ENCODE data around the gene SLMAP. TPM values are rescaled to one million over a fixed set of nuclear protein-coding genes. Genes with fewer than 3 reads are reported as not detected.

The SLMAP gene
- total RNA-seq, 1 experiment from 2014 or later, result 79.5 TPM

DNA sequence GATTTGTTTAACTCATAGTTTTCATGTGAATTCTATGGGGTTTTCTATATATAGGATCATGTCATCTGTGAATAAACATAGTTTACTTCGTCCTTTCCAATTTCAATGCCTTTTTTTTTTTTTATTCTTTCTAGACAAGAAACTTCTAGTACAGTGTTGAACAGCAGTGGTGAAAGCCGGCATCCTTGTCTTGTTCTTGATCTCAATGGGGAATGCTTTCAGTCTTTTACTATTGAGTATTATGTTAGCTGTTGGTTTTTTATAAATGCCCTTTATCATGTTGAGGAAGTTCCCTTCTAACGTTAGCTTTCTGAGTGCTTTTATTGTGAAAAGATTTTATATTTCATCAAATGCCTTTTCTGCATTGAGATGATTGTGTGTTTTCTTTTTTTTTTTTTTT lies 69.0 kb downstream of the SLMAP start:
- TF ChIP-seq, protein P1, sequence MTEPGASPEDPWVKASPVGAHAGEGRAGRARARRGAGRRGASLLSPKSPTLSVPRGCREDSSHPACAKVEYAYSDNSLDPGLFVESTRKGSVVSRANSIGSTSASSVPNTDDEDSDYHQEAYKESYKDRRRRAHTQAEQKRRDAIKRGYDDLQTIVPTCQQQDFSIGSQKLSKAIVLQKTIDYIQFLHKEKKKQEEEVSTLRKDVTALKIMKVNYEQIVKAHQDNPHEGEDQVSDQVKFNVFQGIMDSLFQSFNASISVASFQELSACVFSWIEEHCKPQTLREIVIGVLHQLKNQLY (CRISPR knock-in tag; IDR thresholded peaks at IDR 0.05), result no peak
- TF ChIP-seq RELA (CRISPR knock-in tag; IDR thresholded peaks at IDR 0.05; ENCODE audit: borderline replicate concordance), result no peak
- TF ChIP-seq NR3C1 (CRISPR knock-in tag; conservative IDR thresholded peaks at IDR 0.05; ENCODE audit: low read depth), result no peak
- TF ChIP-seq ZNF317 (CRISPR knock-in tag; IDR thresholded peaks at IDR 0.05; ENCODE audit: borderline replicate concordance, low read depth), result no peak
- no peak for TF ChIP-seq NFATC4 (CRISPR knock-in tag; IDR thresholded peaks at IDR 0.05)
- no peak for TF ChIP-seq ZNF232 (CRISPR knock-in tag; IDR thresholded peaks at IDR 0.05)
- TF ChIP-seq, protein P2, sequence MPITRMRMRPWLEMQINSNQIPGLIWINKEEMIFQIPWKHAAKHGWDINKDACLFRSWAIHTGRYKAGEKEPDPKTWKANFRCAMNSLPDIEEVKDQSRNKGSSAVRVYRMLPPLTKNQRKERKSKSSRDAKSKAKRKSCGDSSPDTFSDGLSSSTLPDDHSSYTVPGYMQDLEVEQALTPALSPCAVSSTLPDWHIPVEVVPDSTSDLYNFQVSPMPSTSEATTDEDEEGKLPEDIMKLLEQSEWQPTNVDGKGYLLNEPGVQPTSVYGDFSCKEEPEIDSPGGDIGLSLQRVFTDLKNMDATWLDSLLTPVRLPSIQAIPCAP (CRISPR knock-in tag; IDR thresholded peaks at IDR 0.05), result no peak
- TF ChIP-seq HMGA2 (CRISPR knock-in tag; IDR thresholded peaks at IDR 0.05), result no peak
- TF ChIP-seq RORB (CRISPR knock-in tag; IDR thresholded peaks at IDR 0.05), result no peak
- TF ChIP-seq MXD4 (CRISPR knock-in tag; IDR thresholded peaks at IDR 0.05; ENCODE audit: borderline replicate concordance), result no peak
- no peak for TF ChIP-seq EMX1 (CRISPR knock-in tag; IDR thresholded peaks at IDR 0.05)
- H3K4me1 Mint-ChIP-seq, result peaks cover 64% of the 10 kb centered on the region
- H3K36me3 Mint-ChIP-seq, result no peaks in the 10 kb centered on the region
- peak overlapping the region; percentile 23; the same call in 1 of the 2 replicates for H3K27ac Mint-ChIP-seq
- no peak overlapping the region; the same call in 1 of the 2 replicates for H3K4me3 Mint-ChIP-seq
- H3K27me3 Mint-ChIP-seq (ENCODE audit: low read depth), result no peaks in the 10 kb centered on the region
- ATAC-seq, result no peak
- ChIA-PET CTCF (interaction anchor here (0.7 to 1.3 kb wide), 2 partner anchors 42 to 132 kb away, joined by 3 to 4 read pairs; partner anchors contain the start of gene DENND6A), POLR2A (no interaction called here)
- no peak for DNase-seq (ENCODE audit: low spot score)
- H3K9me3 Mint-ChIP-seq, result no peaks in the 10 kb centered on the region

DNA sequence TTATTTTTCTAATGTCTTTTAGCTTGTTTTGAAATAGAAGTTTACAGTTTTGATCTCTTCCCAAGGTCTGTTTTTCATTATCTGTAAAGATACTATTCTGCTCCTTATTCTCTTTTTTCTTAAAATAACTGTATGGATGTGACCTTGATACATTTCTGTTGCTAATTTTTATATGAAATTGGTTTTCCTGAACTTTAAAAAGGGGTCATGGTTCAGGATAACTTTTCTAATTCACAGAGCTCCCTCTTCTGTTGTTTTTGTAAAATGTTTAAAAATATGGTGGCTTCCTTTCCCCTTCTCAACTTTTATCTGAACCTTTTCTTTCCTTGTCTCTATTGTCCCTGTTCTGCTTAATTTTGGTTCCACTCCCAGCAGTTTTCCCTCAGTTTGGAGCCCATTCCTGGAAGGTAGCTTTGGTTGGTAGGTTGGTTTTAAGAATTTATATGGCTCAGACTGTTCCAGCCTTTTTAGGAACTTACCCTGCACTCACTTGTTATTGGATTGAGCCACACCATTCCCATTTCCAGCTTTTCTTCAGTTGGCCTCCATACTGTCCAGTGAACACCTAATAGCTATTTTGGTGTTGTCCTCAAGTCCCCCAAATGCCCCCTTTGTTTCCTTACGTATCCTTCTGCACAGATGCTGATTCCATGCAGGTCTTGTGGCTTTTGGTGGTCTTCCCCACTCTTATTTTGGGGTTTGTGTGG lies 70.3 kb downstream of the SLMAP start:
- Mint-ChIP-seq H3K9me3 (no peaks in the 10 kb centered on the region), H3K27ac (peak overlapping the region; percentile 48), H3K27me3 (ENCODE audit: low read depth) (no peaks in the 10 kb centered on the region), H3K36me3 (no peaks in the 10 kb centered on the region), H3K4me1 (peaks cover 66% of the 10 kb centered on the region), H3K4me3 (no peak overlapping the region)
- DNase-seq (ENCODE audit: low spot score), result no peak
- CTCF ChIA-PET, result interaction anchor here (0.6 to 1.3 kb wide), 3 partner anchors 17 to 134 kb away, joined by 3 to 4 read pairs (median 3); partner anchors contain the start of gene DENND6A
- no peak for ATAC-seq
- no peak for TF ChIP-seq ZNF423 (CRISPR knock-in tag; IDR thresholded peaks at IDR 0.05)
- TF ChIP-seq, protein P3, sequence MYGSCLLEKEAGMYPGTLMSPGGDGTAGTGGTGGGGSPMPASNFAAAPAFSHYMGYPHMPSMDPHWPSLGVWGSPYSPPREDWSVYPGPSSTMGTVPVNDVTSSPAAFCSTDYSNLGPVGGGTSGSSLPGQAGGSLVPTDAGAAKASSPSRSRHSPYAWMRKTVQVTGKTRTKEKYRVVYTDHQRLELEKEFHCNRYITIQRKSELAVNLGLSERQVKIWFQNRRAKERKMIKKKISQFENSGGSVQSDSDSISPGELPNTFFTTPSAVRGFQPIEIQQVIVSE (CRISPR knock-in tag; IDR thresholded peaks at IDR 0.05; ENCODE audit: borderline replicate concordance), result no peak
- TF ChIP-seq ZBTB21 (CRISPR knock-in tag; IDR thresholded peaks at IDR 0.05; ENCODE audit: borderline replicate concordance), result no peak
- TF ChIP-seq NFE2L1 (CRISPR knock-in tag; IDR thresholded peaks at IDR 0.05), result no peak
- no peak for TF ChIP-seq ATF1 (CRISPR knock-in tag; IDR thresholded peaks at IDR 0.05)
- no peak for TF ChIP-seq RELA (CRISPR knock-in tag; IDR thresholded peaks at IDR 0.05; ENCODE audit: borderline replicate concordance)
- TF ChIP-seq, protein P4, sequence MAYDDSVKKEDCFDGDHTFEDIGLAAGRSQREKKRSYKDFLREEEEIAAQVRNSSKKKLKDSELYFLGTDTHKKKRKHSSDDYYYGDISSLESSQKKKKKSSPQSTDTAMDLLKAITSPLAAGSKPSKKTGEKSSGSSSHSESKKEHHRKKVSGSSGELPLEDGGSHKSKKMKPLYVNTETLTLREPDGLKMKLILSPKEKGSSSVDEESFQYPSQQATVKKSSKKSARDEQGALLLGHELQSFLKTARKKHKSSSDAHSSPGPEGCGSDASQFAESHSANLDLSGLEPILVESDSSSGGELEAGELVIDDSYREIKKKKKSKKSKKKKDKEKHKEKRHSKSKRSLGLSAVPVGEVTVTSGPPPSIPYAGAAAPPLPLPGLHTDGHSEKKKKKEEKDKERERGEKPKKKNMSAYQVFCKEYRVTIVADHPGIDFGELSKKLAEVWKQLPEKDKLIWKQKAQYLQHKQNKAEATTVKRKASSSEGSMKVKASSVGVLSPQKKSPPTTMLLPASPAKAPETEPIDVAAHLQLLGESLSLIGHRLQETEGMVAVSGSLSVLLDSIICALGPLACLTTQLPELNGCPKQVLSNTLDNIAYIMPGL (CRISPR knock-in tag; IDR thresholded peaks at IDR 0.05), result no peak
- TF ChIP-seq, protein P5, sequence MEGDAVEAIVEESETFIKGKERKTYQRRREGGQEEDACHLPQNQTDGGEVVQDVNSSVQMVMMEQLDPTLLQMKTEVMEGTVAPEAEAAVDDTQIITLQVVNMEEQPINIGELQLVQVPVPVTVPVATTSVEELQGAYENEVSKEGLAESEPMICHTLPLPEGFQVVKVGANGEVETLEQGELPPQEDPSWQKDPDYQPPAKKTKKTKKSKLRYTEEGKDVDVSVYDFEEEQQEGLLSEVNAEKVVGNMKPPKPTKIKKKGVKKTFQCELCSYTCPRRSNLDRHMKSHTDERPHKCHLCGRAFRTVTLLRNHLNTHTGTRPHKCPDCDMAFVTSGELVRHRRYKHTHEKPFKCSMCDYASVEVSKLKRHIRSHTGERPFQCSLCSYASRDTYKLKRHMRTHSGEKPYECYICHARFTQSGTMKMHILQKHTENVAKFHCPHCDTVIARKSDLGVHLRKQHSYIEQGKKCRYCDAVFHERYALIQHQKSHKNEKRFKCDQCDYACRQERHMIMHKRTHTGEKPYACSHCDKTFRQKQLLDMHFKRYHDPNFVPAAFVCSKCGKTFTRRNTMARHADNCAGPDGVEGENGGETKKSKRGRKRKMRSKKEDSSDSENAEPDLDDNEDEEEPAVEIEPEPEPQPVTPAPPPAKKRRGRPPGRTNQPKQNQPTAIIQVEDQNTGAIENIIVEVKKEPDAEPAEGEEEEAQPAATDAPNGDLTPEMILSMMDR (IDR thresholded peaks at IDR 0.05), result no peak
- POLR2A ChIA-PET, result interaction anchor here (0.6 to 1.2 kb wide), 2 partner anchors 36 to 229 kb away, joined by 3 read pairs; partner anchors contain the start of gene ARF4

Measured in WTC11 (cell line).